Measurements from ENCODE around the gene CACNA1C.

The CACNA1C gene

DNA sequence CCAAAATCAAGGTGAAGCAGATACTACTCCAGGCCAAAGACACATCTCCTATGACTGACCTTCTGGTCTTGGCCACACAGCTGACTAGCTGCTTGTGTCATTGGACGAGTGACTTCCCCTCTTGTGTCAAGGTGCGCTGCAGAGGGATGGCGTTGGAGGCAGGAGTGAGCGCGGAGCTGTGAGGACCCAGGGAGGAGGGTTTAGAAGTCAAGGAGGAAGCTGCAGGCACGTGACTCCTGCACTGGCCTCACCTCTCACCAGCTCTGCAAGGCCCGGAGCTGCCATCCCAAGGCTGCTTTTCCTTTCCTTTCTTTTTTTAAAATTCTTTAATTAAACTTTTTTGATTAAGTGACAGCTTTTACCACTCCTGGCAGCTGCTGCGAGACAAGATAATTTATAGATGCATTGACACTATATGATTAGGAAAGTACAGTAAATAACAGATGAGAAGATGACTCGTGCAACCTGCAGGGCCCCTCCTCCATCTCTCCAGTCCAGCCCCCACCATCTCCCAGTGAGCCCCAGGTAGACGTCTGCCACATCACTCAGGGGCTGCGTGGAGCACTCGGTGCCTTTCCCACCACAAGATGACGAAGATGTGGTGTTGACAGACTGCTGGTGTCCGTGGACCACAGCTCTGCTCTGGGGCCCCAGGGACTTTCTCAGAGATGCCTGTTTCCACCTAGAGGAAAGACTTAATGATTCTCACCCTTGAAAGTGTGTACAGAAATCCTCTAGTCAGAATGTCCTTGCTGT, 350.6 kb downstream of the CACNA1C start:
- no peak for DNase-seq

DNA sequence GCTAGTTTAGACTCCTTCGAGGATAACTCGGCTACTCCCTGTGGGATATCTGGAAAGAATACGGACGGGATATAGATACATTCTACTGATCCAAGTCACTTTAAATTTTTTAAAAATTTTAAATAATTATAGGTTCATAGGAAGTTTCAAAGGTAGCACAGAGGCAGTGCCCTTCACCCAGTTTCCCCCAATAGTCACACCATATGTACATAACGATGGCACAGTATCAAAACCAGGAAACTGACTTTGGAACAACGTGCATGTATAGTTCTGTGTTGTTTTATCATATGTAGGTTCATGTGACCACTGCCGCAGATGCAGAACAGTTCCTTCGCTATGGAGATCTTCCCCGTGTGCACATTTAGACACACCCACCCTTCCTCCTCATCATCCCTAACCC, 352.3 kb downstream of the CACNA1C start:
- no peak for DNase-seq

DNA sequence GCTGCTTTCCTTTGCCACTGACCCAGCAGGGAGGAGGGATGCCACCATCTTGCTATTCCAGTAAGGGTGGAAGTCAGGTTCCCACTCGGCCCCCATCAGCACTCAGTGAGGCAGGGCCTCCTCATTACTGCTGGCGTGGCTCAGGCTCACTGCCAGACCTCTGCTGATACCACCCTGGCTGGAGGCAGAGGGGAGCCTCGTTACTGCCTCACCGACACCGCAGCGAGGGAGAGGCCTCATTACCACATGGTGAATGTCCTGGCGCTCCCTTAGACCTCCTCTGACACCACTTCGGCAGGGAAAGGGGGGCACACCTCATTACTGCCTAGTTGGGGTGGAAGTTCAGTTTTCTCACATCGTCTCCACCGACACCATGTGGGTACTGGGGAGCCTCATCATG, 354.1 kb downstream of the CACNA1C start:
- DNase-seq = no peak

DNA sequence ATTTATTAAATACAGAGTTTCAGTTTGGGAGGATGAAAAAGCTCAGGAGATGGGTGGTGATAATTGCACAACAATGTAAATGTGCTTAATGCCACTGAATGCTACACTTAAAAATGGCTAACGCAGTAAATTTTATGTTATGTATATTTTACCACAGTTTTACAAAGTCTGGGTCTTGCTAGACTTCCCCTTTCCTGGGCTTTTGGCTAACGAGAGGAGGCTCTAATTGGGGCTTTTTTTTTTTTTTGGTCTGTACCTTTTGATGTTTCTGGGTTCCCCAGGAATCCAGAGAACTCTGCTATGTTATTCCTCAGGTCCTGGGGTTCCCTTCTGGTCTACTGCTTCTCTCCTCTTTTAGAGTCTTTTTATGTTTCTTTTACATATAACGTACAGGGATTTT, 355.5 kb downstream of the CACNA1C start:
- no peak for DNase-seq

DNA sequence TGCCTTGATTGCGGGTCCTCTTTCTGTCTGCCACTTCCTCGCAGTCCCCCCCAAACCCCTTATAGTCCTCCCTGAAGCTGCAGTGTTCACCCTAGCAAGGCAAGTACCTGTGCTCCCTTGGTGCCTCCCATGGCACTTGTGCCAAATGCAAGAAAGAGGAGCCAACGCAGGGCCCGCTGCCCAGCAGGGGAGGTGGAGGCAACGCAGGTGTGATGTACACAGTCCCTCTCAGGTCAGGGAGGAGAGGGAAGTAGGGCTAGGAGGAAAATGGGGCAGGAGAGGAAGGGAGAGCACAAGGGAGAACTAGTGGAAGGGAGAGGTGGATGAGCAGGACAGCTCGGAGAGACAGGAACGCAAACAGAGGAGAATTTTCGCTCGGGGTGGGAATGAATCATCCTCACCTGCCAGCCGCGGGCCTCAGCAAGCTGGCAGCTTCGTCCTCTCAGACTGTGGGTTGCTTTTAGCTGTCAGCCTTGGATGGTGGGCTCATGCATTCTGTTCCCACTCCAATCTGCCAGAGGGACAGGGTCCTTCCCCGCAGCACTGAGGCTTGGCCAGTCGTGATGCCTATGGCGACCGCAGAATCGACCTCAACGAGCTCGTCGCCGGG, 357.0 kb downstream of the CACNA1C start:
- DNase-seq = no peak

DNA sequence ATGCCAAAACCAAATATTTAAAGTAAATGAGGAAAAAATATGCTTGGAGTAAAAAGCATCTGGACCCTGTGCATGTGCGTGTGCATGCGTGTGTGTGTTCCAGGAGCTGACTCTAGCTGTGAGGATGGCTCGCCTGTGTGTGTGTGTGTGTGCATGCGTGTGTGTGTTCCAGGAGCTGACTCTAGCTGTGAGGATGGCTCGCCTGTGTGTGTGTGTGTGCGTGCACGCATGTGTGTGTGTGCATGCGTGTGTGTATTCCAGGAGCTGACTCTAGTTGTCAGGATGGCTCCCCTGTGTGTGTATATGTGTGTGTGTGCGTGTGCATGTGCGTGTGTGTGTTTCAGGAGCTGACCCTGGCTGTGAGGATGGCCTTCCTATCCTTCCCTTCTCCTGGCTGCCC, 357.7 kb downstream of the CACNA1C start:
- no peak for DNase-seq

DNA sequence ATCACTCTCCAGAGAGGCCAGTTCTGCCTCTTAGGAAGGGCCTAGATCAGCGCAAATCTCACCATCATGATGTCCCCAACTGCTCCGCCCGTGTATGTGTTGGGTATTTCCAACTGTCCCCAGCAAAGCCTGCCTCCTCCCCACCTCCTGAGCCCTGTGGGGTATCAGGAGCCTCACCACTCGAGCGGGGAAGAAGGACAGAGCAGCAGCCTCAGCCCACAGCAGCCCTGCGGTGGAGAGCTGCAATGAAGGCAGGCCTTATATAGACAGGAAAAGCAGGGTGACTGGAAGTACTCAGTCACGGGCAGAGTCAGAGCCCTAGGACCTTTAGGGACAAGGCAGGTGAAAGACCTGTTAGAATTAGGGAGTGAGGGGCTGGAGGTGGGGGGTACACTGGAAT, 358.2 kb downstream of the CACNA1C start:
- no peak for DNase-seq

DNA sequence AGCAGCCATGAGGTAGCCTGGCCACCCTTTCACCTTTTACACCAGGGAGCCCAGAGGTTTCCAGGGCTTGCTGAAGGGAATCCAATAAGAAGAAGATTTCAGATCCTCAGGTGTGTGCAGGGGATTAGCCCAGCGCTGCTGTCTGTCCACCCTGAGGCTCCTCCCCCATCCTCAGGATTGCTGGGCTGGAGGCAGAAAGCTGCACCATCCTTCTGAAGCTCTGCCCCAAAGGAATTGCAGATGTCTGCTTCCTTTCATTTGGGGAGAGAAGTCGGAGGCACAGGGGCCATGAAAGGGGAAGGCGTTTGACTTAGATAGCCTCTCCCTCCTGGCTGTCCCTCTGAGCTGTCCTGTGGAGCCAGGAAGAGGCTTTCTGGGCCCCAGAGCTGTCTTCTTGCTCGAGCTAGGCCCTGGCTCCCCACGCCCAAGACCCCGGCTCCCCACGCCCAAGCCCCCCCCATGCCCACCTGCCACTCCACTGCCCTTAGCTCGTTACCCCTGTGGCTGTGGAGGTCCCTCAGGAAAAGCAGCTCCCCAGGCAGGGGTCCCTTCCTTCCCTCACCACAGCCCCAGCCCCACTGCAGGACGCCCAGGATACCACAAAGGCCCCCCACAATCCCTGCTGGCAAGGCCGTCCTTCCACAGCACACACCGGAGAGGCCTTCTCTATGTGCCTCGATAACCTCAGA, 359.0 kb downstream of the CACNA1C start:
- no peak for DNase-seq

DNA sequence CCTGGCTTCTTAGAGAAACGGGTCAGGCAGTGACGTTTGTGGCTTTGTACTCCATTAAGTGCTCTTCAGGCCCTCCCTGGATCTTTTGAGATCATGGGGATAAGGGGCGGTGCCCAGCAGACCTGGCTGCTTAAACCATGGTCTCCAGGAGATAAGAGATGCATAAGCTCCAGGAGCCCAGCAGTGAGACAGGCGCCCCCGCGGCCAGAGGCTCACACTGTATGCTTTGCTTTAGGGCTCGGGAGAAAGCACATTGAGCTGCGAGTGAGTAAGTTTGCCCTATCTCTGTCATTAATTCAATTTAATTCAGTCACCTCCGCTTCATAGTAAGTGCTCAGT, 359.5 kb downstream of the CACNA1C start:
- DNase-seq = no peak

DNA sequence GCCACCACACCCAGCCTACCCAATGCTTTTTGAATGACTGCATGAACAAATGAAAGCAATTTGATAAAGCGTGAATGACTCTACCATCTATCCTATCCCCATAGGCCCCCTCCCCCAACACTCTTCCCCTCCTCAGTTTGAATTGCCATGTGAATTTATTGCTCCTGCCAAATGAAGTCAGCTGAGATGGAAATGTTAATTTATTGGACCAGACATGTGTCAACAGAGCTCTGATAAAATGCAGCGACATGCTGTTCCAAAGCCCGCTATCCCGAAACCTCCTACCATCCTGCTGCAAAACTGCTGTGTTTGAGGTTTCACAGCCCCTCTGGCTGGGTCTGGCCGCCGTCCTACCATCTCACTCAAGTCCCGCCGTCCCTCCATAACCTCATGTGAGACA, 360.5 kb downstream of the CACNA1C start:
- no peak for DNase-seq

DNA sequence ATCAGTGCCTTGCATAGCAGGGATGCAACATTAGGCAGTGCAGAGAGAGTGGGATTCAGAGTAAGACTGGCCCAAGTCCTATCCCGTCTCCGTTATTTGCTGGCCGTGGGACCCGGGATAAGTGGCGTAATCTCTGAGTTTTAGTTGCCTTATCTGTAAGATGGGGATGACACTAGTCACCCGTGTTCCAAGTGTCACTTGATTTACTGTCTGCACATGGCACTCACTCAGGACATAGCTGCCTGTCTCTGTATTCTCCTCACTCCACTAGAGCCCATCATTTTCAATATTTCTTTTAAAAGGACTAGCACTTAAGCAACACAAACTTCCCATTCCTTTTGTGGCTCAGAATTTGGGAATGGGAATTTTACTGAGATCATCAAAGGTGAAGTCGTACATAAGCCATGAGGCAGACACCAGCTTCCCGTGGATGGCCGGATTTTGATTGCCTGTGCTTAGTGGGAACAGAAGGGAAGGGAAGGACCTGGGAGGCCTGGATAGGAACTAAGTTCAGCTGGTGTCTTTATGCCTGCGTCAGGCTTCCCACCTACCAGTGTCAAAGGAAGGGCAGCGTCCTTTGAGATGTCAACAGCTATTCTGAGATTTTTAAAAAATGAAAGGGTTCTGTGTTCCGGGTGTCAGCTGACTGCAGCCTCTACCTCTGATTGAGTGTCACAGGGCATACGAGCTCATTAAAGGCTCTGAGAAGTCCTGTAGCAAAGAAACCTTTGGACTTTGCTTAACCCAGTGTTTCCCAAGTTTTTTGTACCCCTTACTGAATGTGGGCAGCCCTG, 361.4 kb downstream of the CACNA1C start:
- DNase-seq = no peak

DNA sequence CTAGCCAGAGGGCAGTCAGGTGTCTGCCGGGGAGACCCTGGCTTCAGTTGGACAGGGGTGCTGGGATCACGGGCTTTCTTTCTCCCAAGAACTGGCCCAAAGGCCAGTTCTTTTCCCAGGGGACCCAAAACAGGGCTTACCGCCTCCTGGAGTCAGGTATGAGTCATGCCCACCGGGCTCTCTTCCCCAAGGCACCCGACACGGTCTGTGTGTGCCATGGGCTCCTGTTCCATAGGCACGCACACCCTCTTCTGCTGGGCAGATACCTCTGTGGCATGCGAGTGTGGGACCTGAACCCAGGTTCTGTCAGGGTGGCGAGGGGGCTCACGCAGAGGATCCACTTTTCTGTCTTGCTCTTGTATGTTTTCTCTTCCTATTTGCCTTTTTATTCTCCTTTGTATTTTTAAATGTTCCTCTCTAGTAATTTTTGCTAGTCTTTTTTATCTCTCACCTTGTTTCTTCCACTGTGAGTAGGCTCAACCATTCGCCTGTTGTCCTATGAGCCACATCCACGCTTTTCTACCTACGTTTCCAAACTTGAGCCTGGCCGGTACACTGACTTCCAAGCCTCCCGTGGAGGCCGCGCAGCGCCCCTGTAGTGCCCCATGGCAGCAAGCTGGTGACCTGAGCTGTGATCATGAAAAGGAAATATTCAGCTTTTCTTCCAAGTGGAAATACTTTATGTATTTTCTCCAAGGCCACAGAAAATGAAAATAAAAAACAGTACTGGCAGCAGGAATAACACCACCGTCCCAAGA, 362.2 kb downstream of the CACNA1C start:
- DNase-seq = no peak

DNA sequence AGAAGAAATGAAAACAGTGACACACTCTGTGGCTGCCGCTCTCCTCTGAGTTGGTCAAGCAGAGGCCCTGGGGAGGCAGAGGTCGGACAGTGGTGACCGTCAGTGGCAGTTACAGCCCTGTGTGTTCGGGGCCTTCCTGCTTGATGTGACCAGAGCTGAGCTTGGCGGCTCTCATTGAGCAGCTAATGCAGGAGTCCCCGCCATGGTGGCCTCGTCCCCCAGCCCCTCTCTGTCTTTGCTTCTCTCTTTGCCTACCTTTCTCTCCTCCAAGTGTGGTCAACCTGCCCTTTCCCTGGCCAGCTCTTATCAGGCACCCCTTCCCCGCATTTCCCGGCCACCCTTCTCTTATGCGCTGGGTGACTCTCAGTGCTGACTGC, 362.8 kb downstream of the CACNA1C start:
- no peak for DNase-seq

DNA sequence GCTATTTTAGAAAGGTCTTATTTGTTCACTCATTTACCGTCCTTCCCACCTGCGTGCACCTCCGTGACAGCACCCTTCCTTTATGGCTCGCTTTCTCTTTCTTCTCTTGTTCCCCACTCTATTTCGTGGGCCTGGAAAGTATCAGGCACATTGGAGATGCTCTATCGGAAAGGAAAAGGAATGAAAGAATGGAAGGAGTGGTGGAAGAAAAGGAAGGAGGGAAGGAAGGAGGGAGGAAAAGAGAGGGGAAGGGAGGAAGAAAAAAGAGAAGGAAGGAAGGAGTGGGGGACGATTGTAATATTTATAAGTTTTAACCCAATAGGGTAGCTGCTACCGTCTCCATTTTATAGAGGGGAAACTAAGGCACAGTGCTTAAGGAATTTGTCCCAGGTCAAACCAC, 363.4 kb downstream of the CACNA1C start:
- DNase-seq = no peak

DNA sequence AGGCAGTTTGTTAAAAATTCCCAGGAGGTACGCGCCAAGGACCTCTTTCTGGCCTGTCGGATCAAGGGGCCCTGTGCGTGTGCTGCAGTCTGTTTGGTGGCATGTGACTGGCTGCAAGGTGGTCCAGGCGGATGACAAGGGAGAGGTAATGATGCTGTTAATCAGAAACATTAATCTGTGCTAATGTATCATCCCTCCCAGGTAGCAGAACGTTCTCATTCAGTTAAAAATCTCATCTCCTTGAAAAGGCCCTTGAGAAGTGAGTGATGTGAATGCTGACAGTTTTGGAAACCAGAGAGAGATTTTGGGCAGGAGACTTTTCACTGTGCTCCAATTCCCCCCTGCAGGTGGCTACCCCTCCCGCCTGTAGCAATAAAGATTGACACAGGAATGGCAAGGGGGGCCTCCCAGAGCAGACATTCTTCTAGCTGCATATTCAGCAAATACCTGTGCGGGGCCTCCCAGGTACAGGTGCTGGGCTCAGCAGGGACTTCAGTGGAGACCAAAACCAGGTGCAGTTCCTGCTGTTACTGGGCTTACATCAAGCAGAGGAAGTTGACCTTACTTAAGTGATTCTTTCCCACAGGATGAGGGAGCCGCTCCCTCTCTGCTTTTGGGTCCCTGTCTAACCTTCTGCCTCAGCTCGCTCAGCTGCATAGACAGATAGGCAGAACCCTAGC, 364.8 kb downstream of the CACNA1C start:
- no peak for DNase-seq

DNA sequence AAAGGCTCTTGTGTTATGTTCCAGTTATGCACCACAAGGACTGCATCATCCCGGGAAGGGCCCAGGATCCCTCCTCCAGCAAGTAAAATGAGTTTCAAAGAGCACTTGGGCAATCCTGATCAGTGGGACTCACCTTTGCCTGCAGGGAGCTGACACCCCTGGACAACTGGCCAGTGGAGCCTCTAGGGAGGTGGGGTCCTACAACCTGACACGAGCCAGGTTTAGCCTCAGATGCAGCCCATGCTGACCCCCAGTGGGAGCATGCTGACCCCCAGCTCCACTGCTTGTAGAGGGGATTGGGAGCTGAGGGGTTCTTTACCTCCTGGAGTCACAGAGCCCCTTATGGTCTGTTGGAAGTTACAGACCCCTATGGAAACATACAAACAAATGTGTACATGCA, 365.8 kb downstream of the CACNA1C start:
- no peak for DNase-seq

DNA sequence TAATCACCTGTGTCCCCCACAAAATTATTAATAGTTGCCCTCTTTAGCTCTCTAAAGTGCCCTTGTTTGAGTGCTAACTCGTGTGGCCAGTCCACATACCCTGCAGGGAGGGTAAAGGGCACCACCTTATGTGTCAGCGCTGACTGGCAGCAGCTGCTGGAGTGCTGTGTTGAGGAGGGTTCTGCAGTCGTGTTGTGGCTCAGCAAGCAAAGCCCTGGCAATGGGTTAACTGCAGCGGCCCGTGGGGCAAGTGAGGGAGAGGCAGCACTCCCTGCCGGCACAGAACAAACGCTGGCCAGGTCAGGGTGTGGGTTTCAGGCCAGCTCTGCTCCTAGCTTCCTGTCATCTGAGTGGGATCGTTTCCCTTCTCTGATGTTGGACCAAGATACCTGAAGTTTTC, 369.8 kb downstream of the CACNA1C start:
- no peak for DNase-seq

DNA sequence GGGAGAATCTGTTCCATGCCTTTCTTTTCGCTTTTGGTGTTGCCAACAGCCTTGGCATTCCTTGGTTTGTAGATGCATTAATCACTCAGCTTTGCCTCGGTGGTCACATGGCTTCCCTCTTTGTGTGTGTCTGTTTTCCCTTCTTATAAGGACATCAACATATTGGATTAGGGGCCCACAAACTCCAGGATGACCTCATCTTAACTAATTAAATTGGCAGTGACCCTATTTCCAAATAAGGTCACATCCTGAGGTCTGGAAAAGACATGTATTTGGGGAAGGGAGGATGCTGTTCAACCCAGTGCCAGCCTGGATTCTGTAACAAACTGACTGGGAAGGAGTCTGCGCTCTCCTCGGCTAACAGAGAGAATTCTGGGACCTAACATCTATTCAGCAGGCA, 376.2 kb downstream of the CACNA1C start:
- DNase-seq = no peak

DNA sequence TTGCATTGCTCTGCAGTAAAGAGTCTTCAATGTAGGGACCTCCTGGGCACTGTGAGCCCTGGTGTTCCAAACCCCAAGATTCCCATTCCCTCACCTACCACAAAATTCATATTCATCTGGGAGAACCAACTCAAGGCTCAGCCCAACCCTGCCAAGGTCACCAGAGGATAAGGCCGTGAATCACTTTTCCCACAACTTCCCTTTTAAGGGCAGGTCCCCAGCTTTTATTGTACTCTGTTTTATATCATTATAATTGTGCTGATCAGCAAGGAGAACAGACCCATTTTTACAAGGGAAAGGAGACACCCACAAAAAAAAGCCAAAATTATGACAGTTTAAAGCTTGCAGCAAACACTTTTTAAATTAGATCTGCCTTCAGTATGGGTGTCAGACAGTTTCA, 379.0 kb downstream of the CACNA1C start:
- no peak for DNase-seq

DNA sequence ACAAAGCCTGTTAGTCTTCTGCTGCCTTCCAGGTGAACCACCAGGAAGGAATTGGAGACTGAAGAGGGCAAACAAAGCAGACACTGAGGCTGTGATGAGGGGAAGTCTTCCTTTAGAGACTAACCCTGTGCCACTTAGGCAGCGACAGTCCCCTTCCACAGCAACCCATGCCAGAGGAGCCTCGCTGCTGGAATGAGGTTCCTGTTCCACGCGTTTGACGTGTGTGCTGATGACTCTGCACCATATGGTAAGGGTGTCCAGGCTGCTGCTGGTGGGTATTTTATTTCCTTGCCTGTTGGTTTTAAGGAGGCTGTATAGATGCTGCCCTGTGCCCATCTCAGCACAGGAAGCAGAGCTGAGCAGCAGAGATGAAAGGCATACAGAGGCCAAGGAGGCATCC, 380.1 kb downstream of the CACNA1C start:
- DNase-seq = no peak

DNA sequence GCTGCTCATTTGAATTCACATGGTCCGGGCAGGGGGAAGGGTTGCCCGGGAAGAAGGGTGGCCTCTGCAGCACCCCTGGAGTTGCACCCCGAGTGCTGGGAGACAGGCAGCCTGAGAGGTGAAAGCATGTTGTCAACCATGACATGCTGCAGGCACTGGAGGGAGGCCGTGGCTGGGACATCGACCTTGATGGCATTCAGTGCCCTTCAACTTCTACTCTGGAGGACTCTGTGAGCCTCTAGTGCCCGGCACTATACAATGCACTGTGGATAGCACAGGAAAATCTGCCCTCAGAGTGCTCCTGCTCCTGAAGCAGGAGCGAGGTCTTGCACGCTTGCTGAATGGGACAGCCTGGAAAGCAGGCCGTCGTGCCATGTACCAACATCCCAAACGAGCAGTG, 382.7 kb downstream of the CACNA1C start:
- no peak for DNase-seq

DNA sequence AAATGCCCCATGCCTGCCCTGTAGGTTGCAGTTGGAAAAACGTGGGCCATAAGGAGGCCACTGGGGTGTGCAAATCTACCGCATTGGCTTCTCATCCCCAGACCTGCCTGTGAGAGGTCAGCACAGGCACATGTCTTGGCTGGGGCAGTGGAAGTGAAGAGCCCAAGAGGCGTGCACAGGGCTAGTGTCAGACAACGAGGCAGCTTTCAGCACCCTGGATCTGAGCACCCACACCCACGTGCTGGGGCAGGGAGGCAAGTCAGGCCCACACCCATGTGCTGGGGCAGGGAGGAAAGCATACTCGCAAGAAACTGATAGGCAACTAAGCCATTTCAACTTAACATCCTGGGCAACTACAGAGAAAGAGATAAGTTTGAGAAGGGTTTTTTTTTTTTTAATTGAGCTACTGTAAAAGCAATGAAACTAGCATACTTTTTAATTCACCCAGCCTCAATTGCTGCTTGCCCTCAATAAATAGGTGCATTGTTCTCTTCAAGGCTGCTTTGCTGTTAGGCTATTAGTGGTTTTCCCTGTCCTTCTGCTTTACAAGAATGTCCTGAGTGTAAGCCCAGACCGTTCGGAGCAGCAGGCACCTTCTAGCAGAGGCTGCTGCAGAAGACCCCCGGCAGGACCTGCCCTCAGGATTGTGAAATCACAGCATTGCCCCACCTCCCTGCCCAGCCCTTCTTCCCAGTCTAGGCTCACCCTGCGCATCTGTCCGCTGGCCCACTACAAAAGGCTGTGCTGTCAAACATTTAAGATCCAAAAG, 386.7 kb downstream of the CACNA1C start:
- peak in 1 of 2 experiments; percentile 35 for DNase-seq

Measured in NCI-H526 (cell line).